HS-27A (cell line): ENCODE measurements around the gene PARP6.
A peak's percentile ranks its signal among the peaks of the same experiment; 100 is the strongest.
"Not testable (repeated sequence)": the region's sequence is repeated elsewhere in the genome, so short reads cannot be mapped to it uniquely, and the experiment has no call there.

Experiments used
- DNase-seq: peaks from one replicate; pipeline ENCODE4 v3.0.0-alpha.2; 2012; ENCODE audit warnings: low read depth, missing footprints

PARP6 gene

GRCh38 chr15:72278737-72279136 lies 6.4 kb upstream of the PARP6 start:
- DNase-seq, result no peak

GRCh38 chr15:72276326-72276700 lies 4.0 kb upstream of the PARP6 start:
- no peak for DNase-seq

- DNase-seq, result not testable (repeated sequence)
Measured at GRCh38 chr15:72275635-72276325, 3.4 kb upstream of the PARP6 start.

- no peak for DNase-seq
Measured at GRCh38 chr15:72272997-72273352, 621 bp upstream of the PARP6 start.

- DNase-seq, result no peak
Measured at GRCh38 chr15:72271895-72272212, 500 bp downstream of the PARP6 start.

- DNase-seq, result no peak
Measured at GRCh38 chr15:72271221-72271620, 1.1 kb downstream of the PARP6 start.

GRCh38 chr15:72269739-72270138 lies 2.6 kb downstream of the PARP6 start:
- DNase-seq, result no peak

- DNase-seq, result no peak
Measured at GRCh38 chr15:72265031-72265430, 7.3 kb downstream of the PARP6 start.

- DNase-seq, result no peak
Measured at GRCh38 chr15:72252663-72253299, 19.6 kb downstream of the PARP6 start.

- no peak for DNase-seq
Measured at GRCh38 chr15:72249142-72249810, 23.1 kb downstream of the PARP6 start.

- DNase-seq, result no peak
Measured at GRCh38 chr15:72248514-72248913, 23.8 kb downstream of the PARP6 start.

- DNase-seq, result no peak
Measured at GRCh38 chr15:72242775-72243370, 29.5 kb downstream of the PARP6 start.

- no peak for DNase-seq
Measured at GRCh38 chr15:72239652-72240051, 32.7 kb downstream of the PARP6 start.

- no peak for DNase-seq
Measured at GRCh38 chr15:72238586-72238985, 33.8 kb downstream of the PARP6 start.

- DNase-seq, result peak; percentile 33
Measured at GRCh38 chr15:72237853-72238224, 34.5 kb downstream of the PARP6 start.

GRCh38 chr15:72237029-72237852 lies 35.1 kb downstream of the PARP6 start:
- DNase-seq, result peak; percentile 99

- DNase-seq, result no peak
Measured at GRCh38 chr15:72236381-72237003, 35.9 kb downstream of the PARP6 start.

- no peak for DNase-seq
Measured at GRCh38 chr15:72235298-72235697, 37.1 kb downstream of the PARP6 start.

- no peak for DNase-seq
Measured at GRCh38 chr15:72233769-72234168, 38.6 kb downstream of the PARP6 start.

- DNase-seq, result peak; percentile 74
Measured at GRCh38 chr15:72231833-72232478, 40.4 kb downstream of the PARP6 start.

GRCh38 chr15:72231066-72231832 lies 41.1 kb downstream of the PARP6 start, which contains the start of gene PKM:
TSS of gene PKM (minus strand) at chr15:72231190. CDS start at chr15:72219097, 12,093 bp downstream.
- peak; percentile 100 for DNase-seq
